ENCODE measurements around the gene ULK1. TPM values are rescaled to one million over a fixed set of nuclear protein-coding genes. Genes with fewer than 3 reads are reported as not detected.

ULK1 gene
- total RNA-seq, 1 donor from 2014 or later: 5.7 TPM

- Histone ChIP-seq H3K4me3 (ENCODE audit: low read length in 3 of 3) (no peak overlapping the region), H3K9ac (ENCODE audit: low read depth in 1 of 3, low read length in 3 of 3) (no peak overlapping the region), H3K36me3 (ENCODE audit: control insufficient read depth in 3 of 3, insufficient read depth in 3 of 3, low read length in 3 of 3) (peaks cover 66 to 72% (median 67%) of the 10 kb centered on the region in 3 donors), H3K27ac (ENCODE audit: low read depth, low read length) (no peak overlapping the region), H3K4me1 (ENCODE audit: control insufficient read depth in 3 of 3, insufficient read depth in 3 of 3, low read length in 3 of 3) (peaks cover 6 to 10% (median 6%) of the 10 kb centered on the region in 3 donors), H3K9me3 (ENCODE audit: control insufficient read depth in 3 of 3, low read length in 3 of 3) (no peaks in the 10 kb centered on the region), H3K27me3 (ENCODE audit: control insufficient read depth in 3 of 3, insufficient read depth in 3 of 3, low read length in 3 of 3) (no peaks in the 10 kb centered on the region)
These were observed 19.8 kb downstream of the ULK1 start for GRCh38 chr12:131914179-131914702.

- Histone ChIP-seq H3K27me3 (ENCODE audit: control insufficient read depth in 3 of 3, insufficient read depth in 3 of 3, low read length in 3 of 3) (no peaks in the 10 kb centered on the region), H3K9me3 (ENCODE audit: control insufficient read depth in 3 of 3, low read length in 3 of 3) (no peaks in the 10 kb centered on the region), H3K4me3 (ENCODE audit: low read length in 3 of 3) (no peak overlapping the region), H3K9ac (ENCODE audit: low read depth in 1 of 3, low read length in 3 of 3) (no peak overlapping the region), H3K4me1 (ENCODE audit: control insufficient read depth in 3 of 3, insufficient read depth in 3 of 3, low read length in 3 of 3) (peaks cover 6 to 10% (median 6%) of the 10 kb centered on the region in 3 donors), H3K27ac (ENCODE audit: low read depth, low read length) (no peak overlapping the region), H3K36me3 (ENCODE audit: control insufficient read depth in 3 of 3, insufficient read depth in 3 of 3, low read length in 3 of 3) (peaks cover 67 to 74% (median 69%) of the 10 kb centered on the region in 3 donors)
These were observed 20.7 kb downstream of the ULK1 start for GRCh38 chr12:131915000-131915689.

GRCh38 chr12:131915823-131916222 is 21.4 kb downstream of the ULK1 start:
- no peaks in the 10 kb centered on the region for H3K9me3 ChIP-seq (ENCODE audit: control insufficient read depth in 3 of 3, low read length in 3 of 3)
- no peak overlapping the region for H3K9ac ChIP-seq (ENCODE audit: low read depth in 1 of 3, low read length in 3 of 3)
- no peaks in the 10 kb centered on the region for H3K27me3 ChIP-seq (ENCODE audit: control insufficient read depth in 3 of 3, insufficient read depth in 3 of 3, low read length in 3 of 3)
- no peak overlapping the region for H3K27ac ChIP-seq (ENCODE audit: low read depth, low read length)
- H3K4me1 ChIP-seq (ENCODE audit: control insufficient read depth in 3 of 3, insufficient read depth in 3 of 3, low read length in 3 of 3): peaks cover 6 to 10% (median 6%) of the 10 kb centered on the region in 3 donors
- H3K36me3 ChIP-seq (ENCODE audit: control insufficient read depth in 3 of 3, insufficient read depth in 3 of 3, low read length in 3 of 3): peaks cover 63 to 74% (median 68%) of the 10 kb centered on the region in 3 donors
- H3K4me3 ChIP-seq (ENCODE audit: low read length in 3 of 3): no peak overlapping the region

GRCh38 chr12:131916306-131917138 is 22.1 kb downstream of the ULK1 start:
- Histone ChIP-seq H3K4me1 (ENCODE audit: control insufficient read depth in 3 of 3, insufficient read depth in 3 of 3, low read length in 3 of 3) (peaks cover 6 to 10% (median 6%) of the 10 kb centered on the region in 3 donors), H3K36me3 (ENCODE audit: control insufficient read depth in 3 of 3, insufficient read depth in 3 of 3, low read length in 3 of 3) (peaks cover 64 to 74% (median 67%) of the 10 kb centered on the region in 3 donors), H3K27ac (ENCODE audit: low read depth, low read length) (no peak overlapping the region), H3K9me3 (ENCODE audit: control insufficient read depth in 3 of 3, low read length in 3 of 3) (no peaks in the 10 kb centered on the region), H3K9ac (ENCODE audit: low read depth in 1 of 3, low read length in 3 of 3) (no peak overlapping the region), H3K4me3 (ENCODE audit: low read length in 3 of 3) (no peak overlapping the region), H3K27me3 (ENCODE audit: control insufficient read depth in 3 of 3, insufficient read depth in 3 of 3, low read length in 3 of 3) (no peaks in the 10 kb centered on the region)

- H3K36me3 ChIP-seq (ENCODE audit: control insufficient read depth in 3 of 3, insufficient read depth in 3 of 3, low read length in 3 of 3): peaks cover 60 to 71% (median 64%) of the 10 kb centered on the region in 3 donors
These were observed 22.8 kb downstream of the ULK1 start for GRCh38 chr12:131917139-131917710.

GRCh38 chr12:131917711-131918306 is 23.4 kb downstream of the ULK1 start:
- H3K4me3 ChIP-seq (ENCODE audit: low read length in 3 of 3): no peak overlapping the region
- no peaks in the 10 kb centered on the region for H3K27me3 ChIP-seq (ENCODE audit: control insufficient read depth in 3 of 3, insufficient read depth in 3 of 3, low read length in 3 of 3)
- no peaks in the 10 kb centered on the region for H3K9me3 ChIP-seq (ENCODE audit: control insufficient read depth in 3 of 3, low read length in 3 of 3)
- H3K36me3 ChIP-seq (ENCODE audit: control insufficient read depth in 3 of 3, insufficient read depth in 3 of 3, low read length in 3 of 3): peaks cover 55 to 70% (median 61%) of the 10 kb centered on the region in 3 donors
- H3K9ac ChIP-seq (ENCODE audit: low read depth in 1 of 3, low read length in 3 of 3): no peak overlapping the region
- H3K27ac ChIP-seq (ENCODE audit: low read depth, low read length): no peak overlapping the region
- no peaks in the 10 kb centered on the region for H3K4me1 ChIP-seq (ENCODE audit: control insufficient read depth in 3 of 3, insufficient read depth in 3 of 3, low read length in 3 of 3)

More at GRCh38 chr12:131917139-131917710, 22.8 kb downstream of the ULK1 start:
- Histone ChIP-seq H3K4me1 (ENCODE audit: control insufficient read depth in 3 of 3, insufficient read depth in 3 of 3, low read length in 3 of 3) (peaks cover under 1 to 4% (median 3%) of the 10 kb centered on the region in 3 donors), H3K4me3 (ENCODE audit: low read length in 3 of 3) (no peak overlapping the region), H3K9ac (ENCODE audit: low read depth in 1 of 3, low read length in 3 of 3) (no peak overlapping the region), H3K27me3 (ENCODE audit: control insufficient read depth in 3 of 3, insufficient read depth in 3 of 3, low read length in 3 of 3) (no peaks in the 10 kb centered on the region), H3K9me3 (ENCODE audit: control insufficient read depth in 3 of 3, low read length in 3 of 3) (no peaks in the 10 kb centered on the region), H3K27ac (ENCODE audit: low read depth, low read length) (no peak overlapping the region)

- Histone ChIP-seq H3K36me3 (ENCODE audit: control insufficient read depth in 3 of 3, insufficient read depth in 3 of 3, low read length in 3 of 3) (peaks cover 54 to 66% (median 58%) of the 10 kb centered on the region in 3 donors), H3K27ac (ENCODE audit: low read depth, low read length) (no peak overlapping the region)
These were observed 24.1 kb downstream of the ULK1 start for GRCh38 chr12:131918311-131919050.

GRCh38 chr12:131919051-131919347 is 24.6 kb downstream of the ULK1 start:
- H3K36me3 ChIP-seq (ENCODE audit: control insufficient read depth in 3 of 3, insufficient read depth in 3 of 3, low read length in 3 of 3): peaks cover 51 to 62% (median 57%) of the 10 kb centered on the region in 3 donors
- H3K9me3 ChIP-seq (ENCODE audit: control insufficient read depth in 3 of 3, low read length in 3 of 3): no peaks in the 10 kb centered on the region

More at GRCh38 chr12:131918311-131919050, 24.1 kb downstream of the ULK1 start:
- no peaks in the 10 kb centered on the region for H3K9me3 ChIP-seq (ENCODE audit: control insufficient read depth in 3 of 3, low read length in 3 of 3)
- no peak overlapping the region for H3K9ac ChIP-seq (ENCODE audit: low read depth in 1 of 3, low read length in 3 of 3)
- no peak overlapping the region for H3K4me3 ChIP-seq (ENCODE audit: low read length in 3 of 3)
- no peaks in the 10 kb centered on the region for H3K4me1 ChIP-seq (ENCODE audit: control insufficient read depth in 3 of 3, insufficient read depth in 3 of 3, low read length in 3 of 3)
- H3K27me3 ChIP-seq (ENCODE audit: control insufficient read depth in 3 of 3, insufficient read depth in 3 of 3, low read length in 3 of 3): no peaks in the 10 kb centered on the region

More at GRCh38 chr12:131919051-131919347, 24.6 kb downstream of the ULK1 start:
- Histone ChIP-seq H3K27me3 (ENCODE audit: control insufficient read depth in 3 of 3, insufficient read depth in 3 of 3, low read length in 3 of 3) (no peaks in the 10 kb centered on the region), H3K4me1 (ENCODE audit: control insufficient read depth in 3 of 3, insufficient read depth in 3 of 3, low read length in 3 of 3) (peaks cover 0 to under 1% (median 0%) of the 10 kb centered on the region in 3 donors), H3K27ac (ENCODE audit: low read depth, low read length) (no peak overlapping the region), H3K4me3 (ENCODE audit: low read length in 3 of 3) (no peak overlapping the region), H3K9ac (ENCODE audit: low read depth in 1 of 3, low read length in 3 of 3) (no peak overlapping the region)

Data from skeletal muscle tissue (tissue), 4 donors.